CD8-positive, alpha-beta memory T cell (primary cell): Measurements from ENCODE around the gene TNFRSF12A. TPM values are rescaled to one million over a fixed set of nuclear protein-coding genes. Genes with fewer than 3 reads are reported as not detected.
A peak's percentile ranks its signal among the peaks of the same experiment; 100 is the strongest.

Source experiments
- CTCF ChIA-PET: fragments of 350-600 bp; sonication (Branson Sonifier 250); formaldehyde crosslinking; loops from one replicate; lab custom pipeline; 2021; ENCODE audit warnings: antibody characterized with exemption; lab: Charles Lee
- POLR2A ChIA-PET: fragments of 350-600 bp; sonication (Branson Sonifier 250); formaldehyde crosslinking; loops from one replicate; lab custom pipeline; 2021; ENCODE audit warnings: antibody characterized with exemption; lab: Charles Lee
- DNase-seq, 5 donors: peaks; one replicate each; pipeline versions ENCODE4 v3.0.0 to v3.0.0-alpha.2; 2020 to 2022; ENCODE audit warnings: mixed read lengths in 1 of 5
- H3K27ac ChIP-seq: one replicate; pipeline ENCODE4 v1.7.0; 2013; ENCODE audit warnings: low read depth, mild to moderate bottlenecking, low read length, moderate library complexity
- H3K27me3 ChIP-seq: 2 replicates; pipeline ENCODE4 v1.7.0; 2013; ENCODE audit warnings: low read length, mild to moderate bottlenecking; ENCODE audit not compliant: insufficient read depth, poor library complexity, severe bottlenecking
- H3K36me3 ChIP-seq: 2 replicates; pipeline ENCODE4 v1.7.0; 2013; ENCODE audit warnings: mild to moderate bottlenecking, low read length, moderate library complexity; ENCODE audit not compliant: insufficient read depth
- H3K4me1 ChIP-seq: 2 replicates; pipeline ENCODE4 v1.7.0; 2013; ENCODE audit warnings: mild to moderate bottlenecking, low read length, moderate library complexity; ENCODE audit not compliant: insufficient read depth
- H3K4me3 ChIP-seq: 2 replicates; pipeline ENCODE4 v1.7.0; 2013; ENCODE audit warnings: mild to moderate bottlenecking, low read length
- H3K9me3 ChIP-seq: 2 replicates; pipeline ENCODE4 v1.7.0; 2013; ENCODE audit warnings: mild to moderate bottlenecking, low read length
- H3K27ac Mint-ChIP-seq, 8 donors: one replicate each; pipeline ENCODE4 v1.8.0; 2020 to 2021; ENCODE audit warnings: mixed read lengths in 8 of 8, mild to moderate bottlenecking in 6 of 8, inconsistent platforms in 3 of 8, moderate library complexity in 3 of 8
- H3K27me3 Mint-ChIP-seq, 2 donors: one replicate each; pipeline ENCODE4 v1.8.0; 2020 to 2021; ENCODE audit warnings: mixed read lengths in 2 of 2, mild to moderate bottlenecking in 1 of 2, moderate library complexity in 1 of 2
- H3K36me3 Mint-ChIP-seq, 3 donors: one replicate each; pipeline ENCODE4 v1.8.0; 2020 to 2021; ENCODE audit warnings: mixed read lengths in 3 of 3, inconsistent platforms in 1 of 3, mild to moderate bottlenecking in 1 of 3
- H3K4me1 Mint-ChIP-seq, 3 donors: one replicate each; pipeline ENCODE4 v1.8.0; 2020 to 2021; ENCODE audit warnings: mixed read lengths in 3 of 3, inconsistent platforms in 1 of 3, mild to moderate bottlenecking in 1 of 3
- H3K4me3 Mint-ChIP-seq, 7 donors: one replicate each; pipeline ENCODE4 v1.8.0; 2020 to 2021; ENCODE audit warnings: mixed read lengths in 7 of 7, mild to moderate bottlenecking in 6 of 7, moderate library complexity in 4 of 7, inconsistent platforms in 2 of 7
- H3K9me3 Mint-ChIP-seq, 5 donors: one replicate each; pipeline ENCODE4 v1.8.0; 2020 to 2022; ENCODE audit warnings: mixed read lengths in 5 of 5, mild to moderate bottlenecking in 3 of 5, moderate library complexity in 2 of 5, inconsistent platforms in 1 of 5
- polyA plus RNA-seq: library from polyadenylated mRNA; unstranded; fragments of 300-500 nt; fragmentation: Illumina TruSeq; gene quantifications from one replicate; pipeline ENCODE4 v1.2.3, GENCODE V29; 2021
- total RNA-seq, 2 experiments: library from RNA; stranded (reverse); gene quantifications; one replicate each; pipeline ENCODE4 v1.2.3, GENCODE V29; 2021

The TNFRSF12A gene
- total and polyA plus RNA-seq, 3 experiments from 2014 or later, result 2.1 to 4.5 (median 3.7) TPM

GRCh38 chr16:3030222-3031212, 10.3 kb downstream of the TNFRSF12A start:
- peaks cover 12 to 38% (median 21%) of the 10 kb centered on the region in 3 donors for H3K4me1 Mint-ChIP-seq
- CTCF ChIA-PET, result interaction anchor here (0.8 to 17.8 kb wide), 17 partner anchors 10 to 179 kb away, joined by 3 to 289 read pairs (median 12); partner anchors contain the start of genes BICDL2, CLDN9, HCFC1R1 and IL32

DNA sequence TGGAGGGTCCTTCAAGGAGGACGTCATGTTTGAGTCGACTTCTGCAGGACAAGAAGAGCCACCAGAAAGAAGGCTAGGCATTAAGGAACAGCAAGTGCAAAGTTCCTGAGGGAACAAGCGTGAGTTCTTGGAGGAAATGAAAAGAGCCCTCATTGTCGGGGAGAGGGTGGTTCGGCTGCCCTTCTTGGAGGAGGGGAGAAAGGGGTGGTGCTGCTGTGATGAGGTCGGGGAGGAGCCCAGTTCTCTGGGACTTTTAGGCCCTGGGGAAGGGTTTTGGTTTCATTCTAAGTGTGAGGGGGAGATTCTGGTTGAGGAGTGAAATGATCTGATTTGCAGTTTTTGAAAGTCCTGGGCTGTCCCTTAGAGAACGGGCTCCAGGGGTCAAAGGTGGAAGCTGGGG, 12.5 kb downstream of the TNFRSF12A start:
- H3K36me3 ChIP-seq, result no peaks in the 10 kb centered on the region
- peaks cover 31% of the 10 kb centered on the region for H3K4me1 ChIP-seq
- H3K9me3 ChIP-seq, result no peaks in the 10 kb centered on the region
- H3K9me3 Mint-ChIP-seq, result peaks cover 0 to 2% (median 0%) of the 10 kb centered on the region in 5 donors
- ChIA-PET CTCF (interaction anchor here (0.8 to 17.8 kb wide), 16 partner anchors 9 to 135 kb away, joined by 3 to 289 read pairs (median 8); partner anchors contain the start of genes BICDL2, CLDN9, MMP25 and TNFRSF12A), POLR2A (interaction anchor here (1.4 kb wide), 1 partner anchor 97 kb away, joined by 5 read pairs; no protein-coding TSS in a partner anchor)
- H3K27me3 Mint-ChIP-seq, result peaks cover 44 to 50% of the 10 kb centered on the region in 2 donors
- no peak overlapping the region for H3K27ac Mint-ChIP-seq
- H3K36me3 Mint-ChIP-seq, result no peaks in the 10 kb centered on the region
- H3K27ac ChIP-seq, result no peak overlapping the region
- H3K4me1 Mint-ChIP-seq, result peaks cover 19 to 41% (median 21%) of the 10 kb centered on the region in 3 donors
- peaks cover 41% of the 10 kb centered on the region for H3K27me3 ChIP-seq
- DNase-seq, result no peak
- no peak overlapping the region for H3K4me3 ChIP-seq
- H3K4me3 Mint-ChIP-seq, result no peak overlapping the region

More at GRCh38 chr16:3030222-3031212, 10.3 kb downstream of the TNFRSF12A start:
- POLR2A ChIA-PET, result interaction anchor here (0.9 to 1.4 kb wide), 6 partner anchors 13 to 128 kb away, joined by 3 to 6 read pairs (median 5); partner anchors contain the start of gene MMP25
- peaks cover 0 to 2% (median 0%) of the 10 kb centered on the region in 5 donors for H3K9me3 Mint-ChIP-seq
- H3K27me3 Mint-ChIP-seq, result peaks cover 32 to 37% of the 10 kb centered on the region in 2 donors
- no peak for DNase-seq
- Histone ChIP-seq H3K36me3 (peaks cover 7% of the 10 kb centered on the region), H3K27me3 (peaks cover 22% of the 10 kb centered on the region), H3K27ac (no peak overlapping the region), H3K9me3 (no peaks in the 10 kb centered on the region), H3K4me3 (no peak overlapping the region), H3K4me1 (peaks cover 21% of the 10 kb centered on the region)
- H3K36me3 Mint-ChIP-seq, result peaks cover 0 to 16% (median 0%) of the 10 kb centered on the region in 3 donors
- peak overlapping the region in 6 of 7 donors; percentile 11 to 85 (median 68) for H3K4me3 Mint-ChIP-seq
- H3K27ac Mint-ChIP-seq, result peak overlapping the region in 1 of 8 donors; percentile 59

- Mint-ChIP-seq H3K27me3 (peaks cover 50 to 66% of the 10 kb centered on the region in 2 donors), H3K4me1 (peaks cover 5 to 16% (median 9%) of the 10 kb centered on the region in 3 donors), H3K9me3 (no peaks in the 10 kb centered on the region), H3K27ac (peak overlapping the region in 1 of 8 donors; percentile 24), H3K36me3 (no peaks in the 10 kb centered on the region), H3K4me3 (peak overlapping the region in 5 of 7 donors; percentile 3 to 64 (median 32))
- no peak for DNase-seq
- ChIA-PET CTCF (interaction anchor here (1.1 to 17.8 kb wide), 8 partner anchors 10 to 144 kb away, joined by 3 to 289 read pairs (median 10); partner anchors contain the start of genes CLDN9 and ZNF213), POLR2A (interaction anchor here (0.8 to 1.3 kb wide), 3 partner anchors 10 to 90 kb away, joined by 4 to 14 read pairs (median 4); no protein-coding TSS in a partner anchor)
- Histone ChIP-seq H3K27ac (no peak overlapping the region), H3K9me3 (no peaks in the 10 kb centered on the region), H3K36me3 (no peaks in the 10 kb centered on the region), H3K4me1 (peaks cover 11% of the 10 kb centered on the region), H3K4me3 (no peak overlapping the region), H3K27me3 (peaks cover 63% of the 10 kb centered on the region)
Measured at GRCh38 chr16:3035289-3035971, 15.3 kb downstream of the TNFRSF12A start.

GRCh38 chr16:3035972-3036725, 16.0 kb downstream of the TNFRSF12A start:
- peak overlapping the region in 6 of 7 donors; percentile 3 to 64 (median 34) for H3K4me3 Mint-ChIP-seq
- POLR2A ChIA-PET, result interaction anchor here (1.0 to 1.3 kb wide), 3 partner anchors 8 to 13 kb away, joined by 3 to 4 read pairs (median 4); no protein-coding TSS in a partner anchor

DNA sequence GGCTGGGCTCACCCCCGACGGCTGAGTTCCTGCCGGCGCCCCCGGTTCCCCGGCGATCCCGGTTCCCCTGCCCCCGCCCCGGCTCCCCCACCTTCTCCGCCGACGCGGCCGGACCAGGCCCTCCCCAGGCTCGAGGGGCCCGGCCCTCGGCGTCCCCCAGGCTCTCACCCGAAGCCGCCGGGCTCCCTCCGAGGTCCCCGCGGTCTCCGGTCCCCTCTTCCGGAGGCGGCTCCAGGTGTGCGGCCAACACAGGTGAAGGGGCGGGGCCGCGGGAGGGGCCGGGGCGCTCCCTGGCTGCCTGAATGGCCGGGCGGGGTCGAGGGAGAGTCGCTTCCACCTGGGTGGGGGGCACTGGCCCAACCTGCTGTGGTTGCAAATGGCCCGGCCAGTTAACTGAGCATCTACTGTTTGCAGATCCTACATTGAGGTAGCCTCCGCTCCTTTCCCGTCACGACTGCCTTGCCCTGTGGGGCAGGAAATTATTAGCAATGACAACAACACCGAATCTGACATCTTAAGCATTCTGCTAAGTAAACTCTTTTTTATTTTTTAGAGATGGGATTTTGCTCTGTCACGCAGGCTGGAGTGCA, 16.7 kb downstream of the TNFRSF12A start, which contains the start of gene BICDL2:
TSS of gene BICDL2 (minus strand) at position 219 of the 590 bp plus-strand sequence. CDS start 1,448 bp downstream, outside the sequence.
- Histone ChIP-seq H3K9me3 (no peaks in the 10 kb centered on the region), H3K4me1 (peaks cover 11% of the 10 kb centered on the region), H3K36me3 (no peaks in the 10 kb centered on the region), H3K27ac (no peak within 1 kb of the TSS), H3K4me3 (no peak within 1 kb of the TSS), H3K27me3 (peaks cover 70% of the 10 kb centered on the region)
- no peaks in the 10 kb centered on the region for H3K9me3 Mint-ChIP-seq
- ChIA-PET CTCF (interaction anchor here (1.1 to 11.6 kb wide), 4 partner anchors 6 to 143 kb away, joined by 3 to 218 read pairs (median 62); partner anchors contain the start of gene ZNF213), POLR2A (interaction anchor here (1.0 kb wide), 1 partner anchor 8 kb away, joined by 3 read pairs; no protein-coding TSS in a partner anchor)
- H3K27me3 Mint-ChIP-seq, result peaks cover 48 to 63% of the 10 kb centered on the region in 2 donors
- peak within 1 kb of the TSS in 6 of 7 donors; percentile 32 to 64 (median 52) for H3K4me3 Mint-ChIP-seq
- H3K27ac Mint-ChIP-seq, result peak within 1 kb of the TSS in 3 of 8 donors; percentile 24 to 87 (median 25)
- H3K4me1 Mint-ChIP-seq, result peaks cover 3 to 13% (median 9%) of the 10 kb centered on the region in 3 donors
- H3K36me3 Mint-ChIP-seq, result no peaks in the 10 kb centered on the region
- no peak for DNase-seq

More at GRCh38 chr16:3035972-3036725, 16.0 kb downstream of the TNFRSF12A start:
- H3K36me3 Mint-ChIP-seq, result no peaks in the 10 kb centered on the region
- H3K4me1 Mint-ChIP-seq, result peaks cover 5 to 16% (median 9%) of the 10 kb centered on the region in 3 donors
- H3K27ac Mint-ChIP-seq, result peak overlapping the region in 2 of 8 donors; percentile 24 to 87
- no peak for DNase-seq
- H3K27me3 ChIP-seq, result peaks cover 65% of the 10 kb centered on the region
- H3K4me1 ChIP-seq, result peaks cover 11% of the 10 kb centered on the region
- H3K27me3 Mint-ChIP-seq, result peaks cover 50 to 67% of the 10 kb centered on the region in 2 donors
- H3K9me3 ChIP-seq, result no peaks in the 10 kb centered on the region
- CTCF ChIA-PET, result interaction anchor here (1.1 to 17.8 kb wide), 6 partner anchors 9 to 143 kb away, joined by 3 to 289 read pairs (median 54); partner anchors contain the start of genes CLDN9 and ZNF213
- no peaks in the 10 kb centered on the region for H3K9me3 Mint-ChIP-seq
- H3K27ac ChIP-seq, result no peak overlapping the region
- H3K36me3 ChIP-seq, result no peaks in the 10 kb centered on the region
- no peak overlapping the region for H3K4me3 ChIP-seq

DNA sequence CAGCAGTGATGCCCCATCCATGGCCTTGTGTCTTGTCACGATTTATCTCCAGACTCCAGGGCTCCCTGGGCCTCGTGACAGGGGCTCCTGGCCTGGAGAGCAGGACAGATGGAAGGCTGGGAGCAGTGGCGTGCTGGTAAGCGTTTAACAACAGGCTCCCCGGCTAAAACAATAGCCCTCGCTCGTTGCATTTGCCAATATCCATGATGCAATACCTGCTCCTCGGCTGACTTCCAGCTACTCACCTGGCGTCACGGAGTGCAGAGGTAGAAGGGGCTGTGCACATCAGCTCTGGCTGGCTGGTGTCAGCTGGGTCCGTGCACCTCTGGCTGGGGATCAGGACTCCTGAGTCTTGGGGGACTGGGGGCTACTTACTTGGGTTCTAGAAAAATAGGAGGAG, 18.1 kb downstream of the TNFRSF12A start:
- H3K27ac ChIP-seq, result no peak overlapping the region
- Mint-ChIP-seq H3K4me1 (peaks cover 3 to 13% (median 9%) of the 10 kb centered on the region in 3 donors), H3K27ac (no peak overlapping the region), H3K36me3 (no peaks in the 10 kb centered on the region), H3K4me3 (no peak overlapping the region), H3K27me3 (peaks cover 54 to 56% of the 10 kb centered on the region in 2 donors), H3K9me3 (no peaks in the 10 kb centered on the region)
- ChIA-PET CTCF (interaction anchor here (0.6 to 9.7 kb wide), 4 partner anchors 8 to 91 kb away, joined by 3 to 119 read pairs (median 6); partner anchors contain the start of gene THOC6), POLR2A (no interaction called here)
- no peaks in the 10 kb centered on the region for H3K36me3 ChIP-seq
- H3K9me3 ChIP-seq, result no peaks in the 10 kb centered on the region
- no peak overlapping the region for H3K4me3 ChIP-seq
- peaks cover 70% of the 10 kb centered on the region for H3K27me3 ChIP-seq
- peaks cover 11% of the 10 kb centered on the region for H3K4me1 ChIP-seq
- DNase-seq, result no peak
